ENCODE data around the gene CHSY1. TPM values are rescaled to one million over a fixed set of nuclear protein-coding genes. Genes with fewer than 3 reads are reported as not detected.

CHSY1 gene
- total RNA-seq, 1 donor from 2014 or later: 28.0 TPM

DNA sequence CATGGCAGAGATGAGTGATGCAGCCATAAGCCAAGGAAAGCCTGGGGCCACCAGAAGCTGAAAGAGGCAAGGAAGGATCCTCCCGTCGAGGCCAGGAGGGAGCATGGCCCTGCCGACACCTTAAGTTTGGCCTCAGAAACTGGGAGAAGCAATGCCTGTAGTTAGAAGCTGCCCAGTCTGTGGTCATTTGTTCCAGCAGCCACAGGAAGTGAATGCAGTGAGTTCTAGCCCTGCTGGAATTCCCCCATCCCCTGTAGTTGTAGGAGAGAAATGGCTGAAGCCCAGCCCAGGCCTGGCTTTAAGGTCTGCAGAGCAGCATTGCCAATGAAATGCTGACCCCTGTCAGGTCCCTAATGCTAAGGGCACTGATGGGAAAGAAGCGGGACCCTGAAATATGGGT, 12.2 kb upstream of the CHSY1 start:
- Histone ChIP-seq H3K4me1 (peaks cover 14% of the 10 kb centered on the region), H3K27me3 (no peaks in the 10 kb centered on the region), H3K27ac (no peak overlapping the region), H3K36me3 (no peaks in the 10 kb centered on the region), H3K9me3 (no peaks in the 10 kb centered on the region), H3K4me3 (no peak overlapping the region)
- TF ChIP-seq POLR2A (IDR thresholded peaks at IDR 0.05): no peak
- no peak for TF ChIP-seq POLR2AphosphoS5 (IDR thresholded peaks at IDR 0.05; ENCODE audit: insufficient read depth in 1 of 2, low read depth in 1 of 2)
- TF ChIP-seq, protein P1, sequence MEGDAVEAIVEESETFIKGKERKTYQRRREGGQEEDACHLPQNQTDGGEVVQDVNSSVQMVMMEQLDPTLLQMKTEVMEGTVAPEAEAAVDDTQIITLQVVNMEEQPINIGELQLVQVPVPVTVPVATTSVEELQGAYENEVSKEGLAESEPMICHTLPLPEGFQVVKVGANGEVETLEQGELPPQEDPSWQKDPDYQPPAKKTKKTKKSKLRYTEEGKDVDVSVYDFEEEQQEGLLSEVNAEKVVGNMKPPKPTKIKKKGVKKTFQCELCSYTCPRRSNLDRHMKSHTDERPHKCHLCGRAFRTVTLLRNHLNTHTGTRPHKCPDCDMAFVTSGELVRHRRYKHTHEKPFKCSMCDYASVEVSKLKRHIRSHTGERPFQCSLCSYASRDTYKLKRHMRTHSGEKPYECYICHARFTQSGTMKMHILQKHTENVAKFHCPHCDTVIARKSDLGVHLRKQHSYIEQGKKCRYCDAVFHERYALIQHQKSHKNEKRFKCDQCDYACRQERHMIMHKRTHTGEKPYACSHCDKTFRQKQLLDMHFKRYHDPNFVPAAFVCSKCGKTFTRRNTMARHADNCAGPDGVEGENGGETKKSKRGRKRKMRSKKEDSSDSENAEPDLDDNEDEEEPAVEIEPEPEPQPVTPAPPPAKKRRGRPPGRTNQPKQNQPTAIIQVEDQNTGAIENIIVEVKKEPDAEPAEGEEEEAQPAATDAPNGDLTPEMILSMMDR (IDR thresholded peaks at IDR 0.05): no peak
- DNase-seq (ENCODE audit: extremely low spot score in 2 of 2): no peak
- intact Hi-C loops (cut with DNase I): no loop called here

DNA sequence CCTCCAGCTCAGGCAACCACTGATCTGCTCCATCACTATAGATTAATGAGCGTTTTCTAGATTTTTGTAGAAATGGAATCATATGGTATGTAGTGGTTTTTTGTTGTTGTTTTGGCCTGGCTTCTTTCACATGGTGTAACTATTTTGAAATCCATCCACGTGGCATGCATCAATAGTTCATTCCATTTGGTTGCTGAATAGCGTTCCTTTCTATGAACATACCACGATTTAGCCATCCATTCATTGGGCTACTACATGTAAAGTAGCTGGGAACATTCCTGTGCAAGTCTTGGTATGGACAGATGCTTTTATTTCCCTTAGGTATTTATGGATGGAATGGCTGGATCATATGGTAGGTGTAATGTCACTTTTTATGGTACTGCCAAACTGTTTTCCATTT, 10.7 kb upstream of the CHSY1 start:
- TF ChIP-seq POLR2A (IDR thresholded peaks at IDR 0.05): no peak
- TF ChIP-seq, protein P1 (IDR thresholded peaks at IDR 0.05): no peak
- no peak for TF ChIP-seq POLR2AphosphoS5 (IDR thresholded peaks at IDR 0.05; ENCODE audit: insufficient read depth in 1 of 2, low read depth in 1 of 2)
- peaks cover 11% of the 10 kb centered on the region for H3K4me1 ChIP-seq
- H3K36me3 ChIP-seq: no peaks in the 10 kb centered on the region
- DNase-seq (ENCODE audit: extremely low spot score in 2 of 2): no peak
- H3K27me3 ChIP-seq: no peaks in the 10 kb centered on the region
- intact Hi-C loops (cut with DNase I): loop anchor here (2.0 kb wide), 1 partner anchor 252 kb away; no protein-coding TSS in a partner anchor
- no peaks in the 10 kb centered on the region for H3K9me3 ChIP-seq
- no peak overlapping the region for H3K27ac ChIP-seq
- no peak overlapping the region for H3K4me3 ChIP-seq

DNA sequence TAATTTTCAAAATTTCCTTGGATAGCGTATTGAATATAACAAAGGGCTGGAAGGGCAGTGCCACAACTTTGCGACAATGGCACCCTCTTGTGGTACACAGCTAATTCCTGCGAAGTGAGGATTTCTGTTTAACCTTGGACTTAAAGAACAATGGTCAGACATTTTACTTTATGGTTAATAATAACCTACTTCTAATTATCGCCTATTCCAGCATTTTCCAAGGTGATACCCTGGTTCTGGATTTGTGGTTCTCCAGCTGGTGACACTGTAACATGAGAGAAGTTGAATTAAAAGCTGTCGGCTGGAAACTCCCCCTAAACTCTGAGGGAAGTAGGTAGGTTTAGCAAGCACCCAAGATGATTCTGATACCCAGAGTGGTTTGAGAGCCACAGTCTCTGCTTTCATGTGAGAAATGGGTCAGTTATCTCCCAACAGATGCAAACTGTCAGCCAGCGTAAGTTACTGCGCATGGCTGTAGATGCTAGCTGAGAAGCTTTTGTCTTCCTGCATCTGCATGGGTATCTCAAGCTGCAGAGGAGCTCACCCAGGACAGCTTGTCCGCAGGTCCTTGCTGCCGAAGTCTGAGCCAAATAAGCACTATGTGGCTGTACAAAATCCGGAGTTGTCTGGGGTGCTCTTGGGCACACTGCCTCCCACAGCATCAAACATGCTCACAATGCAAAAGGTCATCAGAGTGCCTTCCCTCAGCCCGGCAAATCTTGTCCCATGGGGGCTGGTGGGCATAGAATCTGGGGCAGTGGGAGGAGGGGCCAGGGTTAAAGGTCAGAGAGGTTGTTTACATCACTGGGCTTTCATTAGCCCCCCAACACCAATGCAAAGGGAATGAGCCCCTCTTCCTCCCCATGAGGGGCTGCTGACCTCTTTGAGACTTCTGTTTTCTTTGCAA, 6.6 kb upstream of the CHSY1 start:
- Histone ChIP-seq H3K27me3 (no peaks in the 10 kb centered on the region), H3K27ac (no peak overlapping the region), H3K4me3 (no peak overlapping the region), H3K9me3 (no peaks in the 10 kb centered on the region), H3K4me1 (no peaks in the 10 kb centered on the region), H3K36me3 (no peaks in the 10 kb centered on the region)
- TF ChIP-seq, protein P1 (IDR thresholded peaks at IDR 0.05): peak; percentile 75 to 93 (median 84)
- TF ChIP-seq POLR2AphosphoS5 (IDR thresholded peaks at IDR 0.05; ENCODE audit: insufficient read depth in 1 of 2, low read depth in 1 of 2) (peak in 1 of 2 donors; percentile 35), POLR2A (IDR thresholded peaks at IDR 0.05) (no peak)
- intact Hi-C loops (cut with DNase I): loop anchor here (10.0 kb wide), 1 partner anchor 344 kb away; the partner anchor contains the start of gene LRRK1
- no peak for DNase-seq (ENCODE audit: extremely low spot score in 2 of 2)

DNA sequence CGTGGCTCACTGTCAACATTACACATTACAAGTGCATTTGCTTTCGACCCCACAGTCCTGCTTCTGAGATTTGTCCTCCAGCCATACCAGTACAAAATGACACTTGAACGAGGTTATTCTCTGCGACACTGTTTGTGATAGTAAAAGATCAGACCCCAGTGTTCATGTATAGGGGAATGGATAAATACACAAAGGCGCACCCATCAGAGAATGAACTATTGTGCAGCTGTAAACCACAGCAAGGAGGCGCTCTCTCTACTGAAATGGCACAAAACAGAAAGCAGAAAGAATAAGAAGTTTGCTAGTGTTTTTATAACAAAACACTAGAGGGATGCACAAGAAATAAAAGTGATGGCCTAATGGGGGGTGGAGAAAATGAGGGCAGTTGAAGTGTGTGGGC, 4.9 kb upstream of the CHSY1 start:
- H3K9me3 ChIP-seq: no peaks in the 10 kb centered on the region
- no peak for DNase-seq (ENCODE audit: extremely low spot score in 2 of 2)
- no peak overlapping the region for H3K27ac ChIP-seq
- peaks cover 10% of the 10 kb centered on the region for H3K4me1 ChIP-seq
- H3K36me3 ChIP-seq: no peaks in the 10 kb centered on the region
- H3K4me3 ChIP-seq: no peak overlapping the region
- no peaks in the 10 kb centered on the region for H3K27me3 ChIP-seq
- TF ChIP-seq POLR2A (IDR thresholded peaks at IDR 0.05) (no peak), POLR2AphosphoS5 (IDR thresholded peaks at IDR 0.05; ENCODE audit: insufficient read depth in 1 of 2, low read depth in 1 of 2) (no peak)
- TF ChIP-seq, protein P1 (IDR thresholded peaks at IDR 0.05): no peak
- intact Hi-C loops (cut with DNase I): loop anchor here (10.0 kb wide), 1 partner anchor 342 kb away; the partner anchor contains the start of gene LRRK1
